GM12878 (cell line): ENCODE results near the gene MARCHF6. TPM values are rescaled to one million over a fixed set of nuclear protein-coding genes. Genes with fewer than 3 reads are reported as not detected.
A peak's percentile ranks its signal among the peaks of the same experiment; 100 is the strongest.

ENCODE experiments used
- ATAC-seq: fragments of 200-7000 bp; cut with Tn5 transposase; 3 replicates; pipeline ENCODE4 v1.9.1; 2020; ENCODE audit warnings: mild to moderate bottlenecking, moderate library complexity
- BruUV-seq: library from RNA; stranded (reverse); fragments of 400-500 nt; replicated peaks from 2 replicates; lab custom pipeline; 2021; lab: Mats Ljungman, UMichigan
- CTCF ChIA-PET: fragments of 300-600 bp; sonication (Branson Sonifier 250); formaldehyde crosslinking; extraction: SDS; loops from one replicate; lab custom pipeline; 2021; ENCODE audit warnings: inconsistent platforms; lab: Yijun Ruan, JAX
- POLR2A ChIA-PET: fragments of 350-600 bp; formaldehyde crosslinking; extraction: SDS; loops from one replicate; lab custom pipeline; 2021; ENCODE audit warnings: inconsistent platforms; lab: Charles Lee
- RAD21 ChIA-PET: fragments of 300-600 bp; sonication (Branson Sonifier 250); formaldehyde crosslinking; loops from one replicate; lab custom pipeline; 2023; ENCODE audit warnings: antibody characterized with exemption; ENCODE audit not compliant: unreplicated experiment; lab: Charles Lee
- SMC1A ChIA-PET: fragments of 300-600 bp; sonication (Branson Sonifier 250); formaldehyde crosslinking; loops from one replicate; lab custom pipeline; 2023; ENCODE audit not compliant: unreplicated experiment, uncharacterized antibody; lab: Charles Lee
- DNase-seq: peaks from one replicate; pipeline ENCODE4 v3.0.0-alpha.2; 2011; ENCODE audit warnings: low read depth, low spot score
- FAIRE-seq: peaks from 3 replicates; lab custom pipeline; 2011; peaks lifted over from hg19 to GRCh38; lab: Jason Lieb, UNC
- H2AFZ ChIP-seq: 2 replicates; pipeline ENCODE4 v1.6.0; 2011; ENCODE audit warnings: low read depth, low read length, control low read depth; ENCODE audit not compliant: control insufficient read depth
- H3K27ac ChIP-seq: 2 replicates; pipeline ENCODE4 v1.5.1; 2011; ENCODE audit warnings: control low read depth; ENCODE audit not compliant: control insufficient read depth, insufficient read depth
- H3K27me3 ChIP-seq, 2 experiments: replicated peaks in 1 of 2; 2 replicates each; pipeline versions ENCODE4 v1.6.0 to v1.6.1; 2011; ENCODE audit warnings: low read length in 1 of 2; ENCODE audit not compliant: control insufficient read depth in 2 of 2, insufficient read depth in 2 of 2
- H3K36me3 ChIP-seq, 2 experiments: 2 replicates each; pipeline ENCODE4 v1.5.1; 2011; ENCODE audit warnings: low read length in 1 of 2; ENCODE audit not compliant: control insufficient read depth in 2 of 2, insufficient read depth in 2 of 2
- H3K4me1 ChIP-seq: 2 replicates; pipeline ENCODE4 v1.6.1; 2011; ENCODE audit warnings: mild to moderate bottlenecking, low read length, moderate library complexity, mixed read lengths; ENCODE audit not compliant: control insufficient read depth, insufficient read depth
- H3K4me2 ChIP-seq: 2 replicates; pipeline ENCODE4 v1.6.0; 2011; ENCODE audit warnings: control low read depth; ENCODE audit not compliant: control insufficient read depth, insufficient read depth
- H3K4me3 ChIP-seq: fragments of 200-600 bp; sonication (generic); 2 replicates; pipeline ENCODE4 v1.5.1; 2016
- H3K79me2 ChIP-seq: 2 replicates; pipeline ENCODE4 v1.6.0; 2011; ENCODE audit warnings: low read length; ENCODE audit not compliant: control insufficient read depth, insufficient read depth
- H3K9ac ChIP-seq: 2 replicates; pipeline ENCODE4 v1.8.0; 2011; ENCODE audit warnings: low read length, control low read depth, mixed read lengths; ENCODE audit not compliant: control insufficient read depth, insufficient read depth
- H3K9me3 ChIP-seq: replicated peaks from 3 replicates; pipeline ENCODE4 v1.5.1; 2011; ENCODE audit warnings: mild to moderate bottlenecking, low read length; ENCODE audit not compliant: control insufficient read depth, insufficient read depth
- H4K20me1 ChIP-seq: 2 replicates; pipeline ENCODE4 v1.6.0; 2011; ENCODE audit not compliant: control insufficient read depth, insufficient read depth
- ATF7 ChIP-seq: fragments of 450-650 bp; IDR thresholded peaks from 2 replicates; pipeline ENCODE4 v1.6.1; 2016; ENCODE audit warnings: low read depth, mild to moderate bottlenecking
- CBFB ChIP-seq: IDR thresholded peaks from 2 replicates; pipeline ENCODE4 v1.6.1; 2016; ENCODE audit warnings: antibody characterized with exemption, low read depth
- CTCF ChIP-seq, 3 experiments: IDR thresholded peaks in 2 of 3; conservative IDR thresholded peaks in 1 of 3; 2 replicates each; pipeline ENCODE4 v1.5.1; 2011; ENCODE audit warnings: low read depth in 3 of 3, low read length in 3 of 3, mild to moderate bottlenecking in 3 of 3, control low read depth in 2 of 3, moderate library complexity in 2 of 3, inconsistent platforms in 1 of 3, mixed read lengths in 1 of 3; ENCODE audit not compliant: control insufficient read depth in 2 of 3, insufficient read depth in 1 of 3; ENCODE audit errors: extremely low read depth in 1 of 3
- ELK1 ChIP-seq: IDR thresholded peaks from 2 replicates; pipeline ENCODE4 v1.6.1; 2012; ENCODE audit warnings: low read depth, low read length, improper control_type of control experiment
- ETV6 ChIP-seq, 2 experiments: fragments of 450-650 bp in 1 of 2; IDR thresholded peaks in 1 of 2; conservative IDR thresholded peaks in 1 of 2; 2 replicates each; pipeline ENCODE4 v1.6.1; 2014; ENCODE audit warnings: antibody characterized with exemption in 1 of 2, borderline replicate concordance in 1 of 2, low read depth in 1 of 2, mild to moderate bottlenecking in 1 of 2, moderate library complexity in 1 of 2
- EZH2 ChIP-seq: IDR thresholded peaks from 2 replicates; pipeline ENCODE4 v1.6.1; 2012; ENCODE audit warnings: low read depth, mild to moderate bottlenecking, control low read depth, inconsistent platforms, low read length, borderline replicate concordance; ENCODE audit not compliant: control insufficient read depth
- HSF1 ChIP-seq: fragments of 150-350 bp; IDR thresholded peaks from 2 replicates; pipeline ENCODE4 v1.6.1; 2014; ENCODE audit warnings: mild to moderate bottlenecking, low read depth, low read length
- MYC ChIP-seq: IDR thresholded peaks from 2 replicates; pipeline ENCODE4 v1.6.1; 2011; ENCODE audit warnings: mild to moderate bottlenecking, low read length, moderate library complexity, inconsistent platforms; ENCODE audit not compliant: insufficient read depth, insufficient replicate concordance, insufficient read length, severe bottlenecking
- NKRF ChIP-seq: fragments of 450-650 bp; conservative IDR thresholded peaks from 2 replicates; pipeline ENCODE4 v1.6.1; 2017; ENCODE audit warnings: mild to moderate bottlenecking, moderate library complexity
- POLR2A ChIP-seq: IDR thresholded peaks from 2 replicates; pipeline ENCODE4 v1.6.1; 2011; ENCODE audit warnings: low read depth, mild to moderate bottlenecking, low read length
- POLR2AphosphoS5 ChIP-seq: IDR thresholded peaks from 2 replicates; pipeline ENCODE4 v1.6.1; 2011; ENCODE audit warnings: mild to moderate bottlenecking, low read length, inconsistent platforms
- SPI1 ChIP-seq: IDR thresholded peaks from 2 replicates; pipeline ENCODE4 v1.6.1; 2011; ENCODE audit warnings: low read depth, mild to moderate bottlenecking, low read length, moderate library complexity, borderline replicate concordance; ENCODE audit not compliant: insufficient read depth
- WGBS: methylation state at CpG from one replicate; pipeline ENCODE4 v1.1.6; 2016; ENCODE audit warnings: low lambda C conversion rate; ENCODE audit not compliant: insufficient replicate concordance, insufficient coverage; ENCODE audit errors: missing lambda C conversion rate; 5-methylcytosine and 5-hydroxymethylcytosine counted together
- in situ Hi-C: fragments of 300-500 bp; cut with MboI; formaldehyde crosslinking; loops from 9 replicates; pipeline ENCODE4 v1.14.3; 2018; ENCODE audit warnings: mixed read lengths
- intact Hi-C: fragments of 100-400 bp; cut with micrococcal nuclease; formaldehyde crosslinking; loops from one replicate; pipeline ENCODE4 v1.14.2; 2022; ENCODE audit not compliant: unreplicated experiment
- polyA plus RNA-seq, 11 experiments: library from polyadenylated mRNA; depleted of rRNA in 4 of 11; unstranded in 6 of 11; stranded (reverse) in 5 of 11; fragments of >200 nt; fragmentation: Nextera tagmentation in 4 of 11; fragmentation: Illumina TruSeq in 1 of 11; extraction: Ambion mirVana in 4 of 11; extraction: Trizol in 1 of 11; gene quantifications; 1 replicate in 1 of 11; 2 replicates in 10 of 11; pipeline versions ENCODE4 v1.2.1 to v1.2.3, GENCODE V29; 2011 to 2016; ENCODE audit warnings: inconsistent platforms in 2 of 11, missing spikeins in 2 of 11, low read depth in 1 of 11
- total RNA-seq, 4 experiments: library from RNA; depleted of rRNA in 3 of 4; stranded (reverse); fragments of >200 nt in 3 of 4; fragmentation: Illumina TruSeq in 1 of 4; extraction: Trizol in 1 of 4; gene quantifications; 2 replicates each; pipeline versions ENCODE4 v1.2.1 to v1.2.3, GENCODE V29; 2013 to 2021

MARCHF6 gene
- total and polyA plus RNA-seq, 10 of the 15 experiments (the other 5 are each of a cell fraction or from before 2014, with no cell fraction given), result 39.1 to 172 (median 61.0) TPM

- TF ChIP-seq NKRF (no peak), ETV6 (conservative IDR thresholded peaks at IDR 0.05 in 1 of 2, IDR thresholded peaks at IDR 0.05 in 1 of 2; ENCODE audit: borderline replicate concordance in 1 of 2, low read depth in 1 of 2) (no peak), POLR2AphosphoS5 (no peak), CTCF (IDR thresholded peaks at IDR 0.05 in 2 of 3, conservative IDR thresholded peaks at IDR 0.05 in 1 of 3; ENCODE audit: control insufficient read depth in 2 of 3, extremely low read depth in 1 of 3, insufficient read depth in 1 of 3, low read depth in 3 of 3, low read length in 3 of 3) (no peak)
Measured at GRCh38 chr5:10363519-10364185, 10.2 kb downstream of the MARCHF6 start (continued).

- Histone ChIP-seq H3K4me1 (peaks cover 6% of the 10 kb centered on the region), H3K9me3 (peaks cover 2% of the 10 kb centered on the region; the same call in 2 of the 3 replicates), H4K20me1 (no peaks in the 10 kb centered on the region), H3K9ac (no peak overlapping the region), H3K4me3 (no peak overlapping the region), H3K36me3 (peaks cover 0 to 2% of the 10 kb centered on the region in 2 experiments; a peak in 1 of 4 replicates), H3K27me3 (no peaks in the 10 kb centered on the region), H2AFZ (no peak overlapping the region), H3K79me2 (peaks cover 94% of the 10 kb centered on the region), H3K27ac (no peak overlapping the region), H3K4me2 (no peak overlapping the region)
- intact Hi-C loops, result loop anchor here (1.0 kb wide), 1 partner anchor 80 kb away; no protein-coding TSS in a partner anchor
- RAD21 ChIA-PET, result interaction anchor here (1.0 to 1.8 kb wide), 5 partner anchors 9 to 80 kb away, joined by 3 to 18 read pairs (median 5); partner anchors contain the start of gene MARCHF6
- WGBS, result 95% methylated on average over 1 of the region's 1 CpG
- SMC1A ChIA-PET, result interaction anchor here (0.9 to 1.4 kb wide), 5 partner anchors 21 to 133 kb away, joined by 3 to 14 read pairs (median 3); no protein-coding TSS in a partner anchor
- in situ Hi-C loops, result no loop called here
- POLR2A ChIA-PET, result interaction anchor here (0.5 to 1.0 kb wide), 3 partner anchors 11 to 87 kb away, joined by 3 read pairs; partner anchors contain the start of gene MARCHF6
- CTCF ChIA-PET, result interaction anchor here (0.7 to 3.4 kb wide), 14 partner anchors 9 to 119 kb away, joined by 3 to 34 read pairs (median 4); partner anchors contain the start of gene MARCHF6
- no TSS peak for BruUV-seq
- FAIRE-seq (peak; percentile 54), DNase-seq (no peak), ATAC-seq (peak; percentile 72)
- TF ChIP-seq ELK1 (no peak), ATF7 (no peak), CBFB (no peak), EZH2 (no peak), MYC (no peak), HSF1 (no peak), SPI1 (no peak), POLR2A (no peak)
Measured at GRCh38 chr5:10364186-10364689, 10.7 kb downstream of the MARCHF6 start.
